Activated T-cell treated with anti-CD3 and anti-CD28 coated beads, Interleukin-2, amount 50 U/mL, for 24 hours (primary cell): ENCODE data around the gene DISC1.
A peak's percentile ranks its signal among the peaks of the same experiment; 100 is the strongest.
"Not testable (repeated sequence)": the region's sequence is repeated elsewhere in the genome, so short reads cannot be mapped to it uniquely, and the experiment has no call there.

Experiments
- DNase-seq: peaks from one replicate; pipeline ENCODE4 v3.0.0-alpha.2; 2020
- H3K27ac Mint-ChIP-seq: 2 replicates; pipeline ENCODE4 v1.8.0; 2020; ENCODE audit warnings: mild to moderate bottlenecking, mixed read lengths
- H3K27me3 Mint-ChIP-seq: 2 replicates; pipeline ENCODE4 v1.8.0; 2020; ENCODE audit warnings: mixed read lengths
- H3K36me3 Mint-ChIP-seq: 2 replicates; pipeline ENCODE4 v1.8.0; 2020; ENCODE audit warnings: low read depth, mixed read lengths
- H3K4me1 Mint-ChIP-seq: 2 replicates; pipeline ENCODE4 v1.8.0; 2020; ENCODE audit warnings: low read depth, mixed read lengths
- H3K4me3 Mint-ChIP-seq: 2 replicates; pipeline ENCODE4 v1.8.0; 2020; ENCODE audit warnings: mild to moderate bottlenecking, moderate library complexity, mixed read lengths
- H3K9me3 Mint-ChIP-seq: 2 replicates; pipeline ENCODE4 v1.8.0; 2020; ENCODE audit warnings: mixed read lengths

Gene DISC1

GRCh38 chr1:231885209-231885854 lies 258.7 kb downstream of the DISC1 start:
- no peak for DNase-seq
- Mint-ChIP-seq H3K27me3 (no peaks in the 10 kb centered on the region), H3K4me1 (peaks cover 1% of the 10 kb centered on the region), H3K4me3 (no peak overlapping the region), H3K27ac (no peak overlapping the region), H3K36me3 (no peaks in the 10 kb centered on the region), H3K9me3 (no peaks in the 10 kb centered on the region)

GRCh38 chr1:231887166-231887565 lies 260.6 kb downstream of the DISC1 start:
- Mint-ChIP-seq H3K4me3 (no peak overlapping the region), H3K27me3 (no peaks in the 10 kb centered on the region), H3K27ac (no peak overlapping the region), H3K36me3 (no peaks in the 10 kb centered on the region), H3K9me3 (no peaks in the 10 kb centered on the region), H3K4me1 (peaks cover 1% of the 10 kb centered on the region)
- DNase-seq = no peak

- no peaks in the 10 kb centered on the region for H3K9me3 Mint-ChIP-seq
- DNase-seq = no peak
- H3K27ac Mint-ChIP-seq = no peak overlapping the region
- H3K36me3 Mint-ChIP-seq = no peaks in the 10 kb centered on the region
- H3K4me3 Mint-ChIP-seq = no peak overlapping the region
- H3K4me1 Mint-ChIP-seq = peaks cover 1% of the 10 kb centered on the region
- H3K27me3 Mint-ChIP-seq = no peaks in the 10 kb centered on the region
Measured at GRCh38 chr1:231887866-231888265, 261.3 kb downstream of the DISC1 start.

- H3K36me3 Mint-ChIP-seq = no peaks in the 10 kb centered on the region
- H3K4me1 Mint-ChIP-seq = peaks cover 1% of the 10 kb centered on the region
- peaks cover 2% of the 10 kb centered on the region for H3K9me3 Mint-ChIP-seq
- no peak overlapping the region for H3K4me3 Mint-ChIP-seq
- no peak for DNase-seq
- H3K27me3 Mint-ChIP-seq = no peaks in the 10 kb centered on the region
- H3K27ac Mint-ChIP-seq = no peak overlapping the region
Measured at GRCh38 chr1:231890791-231891190, 264.2 kb downstream of the DISC1 start.

- no peak for DNase-seq
- no peaks in the 10 kb centered on the region for H3K27me3 Mint-ChIP-seq
- H3K36me3 Mint-ChIP-seq = no peaks in the 10 kb centered on the region
- H3K4me3 Mint-ChIP-seq = no peak overlapping the region
- H3K4me1 Mint-ChIP-seq = peaks cover 4% of the 10 kb centered on the region
- H3K27ac Mint-ChIP-seq = no peak overlapping the region
- H3K9me3 Mint-ChIP-seq = peaks cover 2% of the 10 kb centered on the region
Measured at GRCh38 chr1:231893400-231894102, 267.0 kb downstream of the DISC1 start.

- DNase-seq = no peak
- H3K36me3 Mint-ChIP-seq = no peaks in the 10 kb centered on the region
- peaks cover 4% of the 10 kb centered on the region for H3K4me1 Mint-ChIP-seq
- H3K27me3 Mint-ChIP-seq = no peaks in the 10 kb centered on the region
- H3K27ac Mint-ChIP-seq = no peak overlapping the region
- no peak overlapping the region for H3K4me3 Mint-ChIP-seq
- peaks cover 2% of the 10 kb centered on the region for H3K9me3 Mint-ChIP-seq
Measured at GRCh38 chr1:231896806-231897205, 270.2 kb downstream of the DISC1 start.

- Mint-ChIP-seq H3K4me1 (peaks cover 6% of the 10 kb centered on the region), H3K9me3 (no peaks in the 10 kb centered on the region), H3K27me3 (no peaks in the 10 kb centered on the region), H3K4me3 (no peak overlapping the region), H3K36me3 (no peaks in the 10 kb centered on the region), H3K27ac (no peak overlapping the region)
- DNase-seq = no peak
Measured at GRCh38 chr1:231899046-231899445, 272.5 kb downstream of the DISC1 start.

GRCh38 chr1:231899713-231900435 lies 273.3 kb downstream of the DISC1 start:
- no peak for DNase-seq
- no peak overlapping the region for H3K27ac Mint-ChIP-seq
- no peak overlapping the region for H3K4me3 Mint-ChIP-seq
- H3K27me3 Mint-ChIP-seq = no peaks in the 10 kb centered on the region
- no peaks in the 10 kb centered on the region for H3K9me3 Mint-ChIP-seq
- peaks cover 6% of the 10 kb centered on the region for H3K4me1 Mint-ChIP-seq
- H3K36me3 Mint-ChIP-seq = no peaks in the 10 kb centered on the region

GRCh38 chr1:231903586-231904081 lies 277.0 kb downstream of the DISC1 start:
- H3K4me1 Mint-ChIP-seq = peaks cover 5% of the 10 kb centered on the region

GRCh38 chr1:231907310-231907709 lies 280.7 kb downstream of the DISC1 start:
- peaks cover 16% of the 10 kb centered on the region for H3K4me1 Mint-ChIP-seq
- DNase-seq, H3K27ac Mint-ChIP-seq, H3K36me3 Mint-ChIP-seq, H3K9me3 Mint-ChIP-seq, H3K27me3 Mint-ChIP-seq, H3K4me3 Mint-ChIP-seq: not testable (repeated sequence)

More at GRCh38 chr1:231903586-231904081, 277.0 kb downstream of the DISC1 start:
- Mint-ChIP-seq H3K9me3 (no peaks in the 10 kb centered on the region), H3K36me3 (peaks cover 3% of the 10 kb centered on the region), H3K27me3 (no peaks in the 10 kb centered on the region), H3K27ac (no peak overlapping the region), H3K4me3 (no peak overlapping the region)
- DNase-seq = no peak

GRCh38 chr1:231913493-231913892 lies 286.9 kb downstream of the DISC1 start:
- H3K9me3 Mint-ChIP-seq = peaks cover 3% of the 10 kb centered on the region
- no peak overlapping the region for H3K27ac Mint-ChIP-seq
- peaks cover 65% of the 10 kb centered on the region for H3K4me1 Mint-ChIP-seq
- H3K27me3 Mint-ChIP-seq = no peaks in the 10 kb centered on the region
- DNase-seq = no peak
- H3K36me3 Mint-ChIP-seq = no peaks in the 10 kb centered on the region
- H3K4me3 Mint-ChIP-seq = no peak overlapping the region

GRCh38 chr1:231918239-231919015 lies 291.8 kb downstream of the DISC1 start:
- Mint-ChIP-seq H3K4me1 (peaks cover 79% of the 10 kb centered on the region), H3K27ac (peak overlapping the region; percentile 18), H3K9me3 (no peaks in the 10 kb centered on the region), H3K36me3 (no peaks in the 10 kb centered on the region), H3K4me3 (peak overlapping the region; percentile 32), H3K27me3 (no peaks in the 10 kb centered on the region)
- no peak for DNase-seq

- H3K36me3 Mint-ChIP-seq = no peaks in the 10 kb centered on the region
- no peaks in the 10 kb centered on the region for H3K27me3 Mint-ChIP-seq
- H3K4me1 Mint-ChIP-seq = peaks cover 83% of the 10 kb centered on the region
- H3K4me3 Mint-ChIP-seq = peak overlapping the region; percentile 32
- no peaks in the 10 kb centered on the region for H3K9me3 Mint-ChIP-seq
- DNase-seq = no peak
- peak overlapping the region; percentile 57 for H3K27ac Mint-ChIP-seq
Measured at GRCh38 chr1:231919239-231919885, 292.8 kb downstream of the DISC1 start.

GRCh38 chr1:231919886-231920285 lies 293.3 kb downstream of the DISC1 start:
- Mint-ChIP-seq H3K4me3 (no peak overlapping the region), H3K9me3 (no peaks in the 10 kb centered on the region), H3K4me1 (peaks cover 78% of the 10 kb centered on the region), H3K27me3 (no peaks in the 10 kb centered on the region), H3K36me3 (no peaks in the 10 kb centered on the region), H3K27ac (peak overlapping the region; percentile 57)
- no peak for DNase-seq
